Measurements from ENCODE around the gene STRIP1. TPM values are rescaled to one million over a fixed set of nuclear protein-coding genes. Genes with fewer than 3 reads are reported as not detected.

Gene STRIP1
- total RNA-seq, 4 donors from 2014 or later: 17.1 to 102 (median 42.0) TPM

DNA sequence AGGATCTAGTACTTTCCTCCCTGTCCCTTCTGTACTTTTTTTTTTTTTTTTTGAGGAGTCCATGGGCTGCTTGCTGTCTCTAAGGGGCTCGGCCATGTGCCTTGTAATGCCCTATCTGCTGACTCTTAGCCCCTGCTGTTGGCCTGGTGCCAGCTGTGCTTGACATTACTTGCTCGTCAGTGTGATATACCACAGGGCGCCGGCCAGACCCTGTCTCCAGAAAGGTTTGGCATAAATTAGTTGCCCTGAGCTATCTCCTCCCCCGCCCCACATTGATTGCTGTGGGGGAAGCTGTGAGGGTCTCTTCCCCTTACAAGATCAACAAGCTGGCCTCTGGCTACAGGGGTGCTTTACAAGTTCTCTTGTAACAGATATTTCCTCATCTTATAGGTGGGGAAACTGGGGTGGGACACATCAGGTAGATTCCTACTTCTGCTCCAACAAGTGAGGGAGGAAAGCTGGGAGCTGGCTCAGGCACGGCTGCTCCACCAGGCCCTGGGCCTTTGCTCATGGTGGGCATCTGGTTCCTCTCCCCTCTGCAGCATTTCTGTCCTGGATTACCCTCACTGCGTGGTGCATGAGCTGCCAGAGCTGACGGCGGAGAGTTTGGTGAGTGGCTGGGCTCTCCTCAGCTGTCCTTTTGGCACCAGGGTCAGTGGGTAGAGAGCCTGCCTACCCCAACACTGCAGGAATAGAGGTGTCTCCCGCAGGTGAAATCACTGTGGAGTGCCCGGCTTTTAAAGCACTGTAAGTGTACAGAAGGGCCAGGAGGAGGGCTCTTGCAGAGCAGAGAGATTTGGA lies 15.6 kb downstream of the STRIP1 start:
- H3K36me3 ChIP-seq: no peaks in the 10 kb centered on the region
- no peaks in the 10 kb centered on the region for H3K27me3 ChIP-seq
- no peak for TF ChIP-seq POLR2A (IDR thresholded peaks at IDR 0.05)
- TF ChIP-seq, protein P1, sequence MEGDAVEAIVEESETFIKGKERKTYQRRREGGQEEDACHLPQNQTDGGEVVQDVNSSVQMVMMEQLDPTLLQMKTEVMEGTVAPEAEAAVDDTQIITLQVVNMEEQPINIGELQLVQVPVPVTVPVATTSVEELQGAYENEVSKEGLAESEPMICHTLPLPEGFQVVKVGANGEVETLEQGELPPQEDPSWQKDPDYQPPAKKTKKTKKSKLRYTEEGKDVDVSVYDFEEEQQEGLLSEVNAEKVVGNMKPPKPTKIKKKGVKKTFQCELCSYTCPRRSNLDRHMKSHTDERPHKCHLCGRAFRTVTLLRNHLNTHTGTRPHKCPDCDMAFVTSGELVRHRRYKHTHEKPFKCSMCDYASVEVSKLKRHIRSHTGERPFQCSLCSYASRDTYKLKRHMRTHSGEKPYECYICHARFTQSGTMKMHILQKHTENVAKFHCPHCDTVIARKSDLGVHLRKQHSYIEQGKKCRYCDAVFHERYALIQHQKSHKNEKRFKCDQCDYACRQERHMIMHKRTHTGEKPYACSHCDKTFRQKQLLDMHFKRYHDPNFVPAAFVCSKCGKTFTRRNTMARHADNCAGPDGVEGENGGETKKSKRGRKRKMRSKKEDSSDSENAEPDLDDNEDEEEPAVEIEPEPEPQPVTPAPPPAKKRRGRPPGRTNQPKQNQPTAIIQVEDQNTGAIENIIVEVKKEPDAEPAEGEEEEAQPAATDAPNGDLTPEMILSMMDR (IDR thresholded peaks at IDR 0.05): no peak
- no peaks in the 10 kb centered on the region for H3K9me3 ChIP-seq
- H3K27ac ChIP-seq: no peak overlapping the region
- H3K4me3 ChIP-seq: no peak overlapping the region
- intact Hi-C loops (cut with DNase I; ENCODE audit: low total_unique reads): loop anchor here (5.0 kb wide), 1 partner anchor 57 kb away; no protein-coding TSS in a partner anchor
- DNase-seq: no peak
- no peaks in the 10 kb centered on the region for H3K4me1 ChIP-seq

DNA sequence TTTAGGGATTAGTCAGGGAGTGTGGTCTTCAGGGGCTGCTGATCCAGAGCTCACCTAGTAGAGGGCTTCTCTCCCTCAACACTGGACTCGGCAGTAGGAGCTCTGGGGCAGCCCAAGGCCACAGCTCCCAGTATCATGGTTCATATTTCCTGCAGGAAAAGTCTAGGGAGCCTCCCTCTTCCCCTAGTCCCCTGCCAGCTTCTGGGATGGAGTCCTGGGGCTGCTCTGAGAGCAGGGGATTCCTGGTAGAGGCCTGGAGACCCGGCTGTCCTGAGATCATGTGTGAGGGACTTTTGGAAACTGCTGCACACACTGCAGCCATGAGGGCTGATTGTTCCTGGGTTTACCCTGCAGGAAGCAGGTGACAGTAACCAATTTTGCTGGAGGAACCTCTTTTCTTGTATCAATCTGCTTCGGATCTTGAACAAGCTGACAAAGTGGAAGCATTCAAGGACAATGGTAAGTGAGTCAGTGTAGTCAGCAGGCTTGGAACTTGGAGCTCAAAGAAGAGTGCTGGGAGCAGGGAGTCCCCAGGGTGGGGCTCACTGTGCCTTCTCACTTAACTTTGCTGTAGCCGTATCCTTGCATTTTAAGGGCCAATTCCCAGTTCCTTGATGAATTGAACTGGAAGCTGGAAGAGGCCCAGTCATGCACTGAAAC lies 16.3 kb downstream of the STRIP1 start:
- Histone ChIP-seq H3K4me3 (no peak overlapping the region), H3K36me3 (no peaks in the 10 kb centered on the region), H3K27me3 (no peaks in the 10 kb centered on the region), H3K27ac (no peak overlapping the region), H3K9me3 (no peaks in the 10 kb centered on the region), H3K4me1 (no peaks in the 10 kb centered on the region)
- no peak for DNase-seq
- intact Hi-C loops (cut with DNase I; ENCODE audit: low total_unique reads): loop anchor here (5.0 kb wide), 1 partner anchor 57 kb away; no protein-coding TSS in a partner anchor
- TF ChIP-seq POLR2A (IDR thresholded peaks at IDR 0.05): no peak
- TF ChIP-seq, protein P1 (IDR thresholded peaks at IDR 0.05): no peak

DNA sequence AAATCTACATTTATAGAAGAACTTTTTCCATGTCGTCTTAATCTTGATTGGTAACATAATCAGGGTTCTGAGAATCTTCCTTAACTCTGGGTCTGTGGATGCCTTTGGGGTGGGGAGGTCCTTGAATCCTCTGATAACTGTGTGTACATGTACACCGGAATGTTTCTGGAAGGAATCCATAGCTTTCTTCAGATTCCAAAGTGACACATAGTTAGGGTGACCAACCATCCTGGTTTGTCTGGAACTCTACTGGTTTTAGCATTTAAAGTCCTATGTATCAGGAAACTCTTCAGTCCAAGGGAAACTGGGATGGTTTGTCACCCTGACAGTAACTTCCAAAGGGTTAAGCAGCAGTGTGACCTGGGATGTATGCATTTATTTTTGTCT lies 16.8 kb downstream of the STRIP1 start:
- no peak overlapping the region for H3K27ac ChIP-seq
- no peaks in the 10 kb centered on the region for H3K4me1 ChIP-seq
- no peak overlapping the region for H3K4me3 ChIP-seq
- intact Hi-C loops (cut with DNase I; ENCODE audit: low total_unique reads): loop anchor here (5.0 kb wide), 1 partner anchor 56 kb away; no protein-coding TSS in a partner anchor
- no peaks in the 10 kb centered on the region for H3K27me3 ChIP-seq
- TF ChIP-seq POLR2A (IDR thresholded peaks at IDR 0.05): no peak
- TF ChIP-seq, protein P1 (IDR thresholded peaks at IDR 0.05): no peak
- DNase-seq: no peak
- no peaks in the 10 kb centered on the region for H3K9me3 ChIP-seq
- H3K36me3 ChIP-seq: no peaks in the 10 kb centered on the region

DNA sequence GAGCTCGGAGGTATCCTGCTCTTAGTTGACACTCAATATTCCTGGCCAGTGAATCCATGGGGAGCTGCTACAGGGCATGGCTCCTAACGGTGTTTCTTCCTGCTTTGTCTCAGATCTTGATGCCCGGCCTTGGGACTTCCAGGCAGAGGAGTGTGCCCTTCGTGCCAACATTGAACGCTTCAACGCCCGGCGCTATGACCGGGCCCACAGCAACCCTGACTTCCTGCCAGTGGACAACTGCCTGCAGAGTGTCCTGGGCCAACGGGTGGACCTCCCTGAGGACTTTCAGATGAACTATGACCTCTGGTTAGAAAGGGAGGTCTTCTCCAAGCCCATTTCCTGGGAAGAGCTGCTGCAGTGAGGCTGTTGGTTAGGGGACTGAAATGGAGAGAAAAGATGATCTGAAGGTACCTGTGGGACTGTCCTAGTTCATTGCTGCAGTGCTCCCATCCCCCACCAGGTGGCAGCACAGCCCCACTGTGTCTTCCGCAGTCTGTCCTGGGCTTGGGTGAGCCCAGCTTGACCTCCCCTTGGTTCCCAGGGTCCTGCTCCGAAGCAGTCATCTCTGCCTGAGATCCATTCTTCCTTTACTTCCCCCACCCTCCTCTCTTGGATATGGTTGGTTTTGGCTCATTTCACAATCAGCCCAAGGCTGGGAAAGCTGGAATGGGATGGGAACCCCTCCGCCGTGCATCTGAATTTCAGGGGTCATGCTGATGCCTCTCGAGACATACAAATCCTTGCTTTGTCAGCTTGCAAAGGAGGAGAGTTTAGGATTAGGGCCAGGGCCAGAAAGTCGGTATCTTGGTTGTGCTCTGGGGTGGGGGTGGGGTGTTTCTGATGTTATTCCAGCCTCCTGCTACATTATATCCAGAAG lies 19.4 kb downstream of the STRIP1 start:
- no peaks in the 10 kb centered on the region for H3K9me3 ChIP-seq
- intact Hi-C loops (cut with DNase I; ENCODE audit: low total_unique reads): loop anchor here (5.0 kb wide), 1 partner anchor 54 kb away; no protein-coding TSS in a partner anchor
- H3K36me3 ChIP-seq: no peaks in the 10 kb centered on the region
- TF ChIP-seq, protein P1 (IDR thresholded peaks at IDR 0.05): peak; percentile 83 to 96 (median 85)
- TF ChIP-seq POLR2A (IDR thresholded peaks at IDR 0.05): no peak
- H3K27me3 ChIP-seq: no peaks in the 10 kb centered on the region
- peak; percentile 70 to 78 for DNase-seq
- H3K4me3 ChIP-seq: no peak overlapping the region
- peaks cover 0 to 3% of the 10 kb centered on the region in 2 donors for H3K4me1 ChIP-seq
- no peak overlapping the region for H3K27ac ChIP-seq

Measured in uterus (tissue), 4 donors.